ENCODE data around the gene TMEM132A.

TMEM132A gene

GRCh38 chr11:60921259-60921658 is 3.0 kb upstream of the TMEM132A start:
- no peak for TF ChIP-seq CTCF (IDR thresholded peaks at IDR 0.05)

- TF ChIP-seq CTCF (IDR thresholded peaks at IDR 0.05), result no peak
Observed at GRCh38 chr11:60921777-60922335, 2.4 kb upstream of the TMEM132A start.

- TF ChIP-seq CTCF (IDR thresholded peaks at IDR 0.05), result no peak
Observed at GRCh38 chr11:60922906-60923305, 1.4 kb upstream of the TMEM132A start.

- no peak for TF ChIP-seq CTCF (IDR thresholded peaks at IDR 0.05)
Observed at GRCh38 chr11:60923326-60923725, 934 bp upstream of the TMEM132A start.

- TF ChIP-seq CTCF (IDR thresholded peaks at IDR 0.05), result no peak
Observed at GRCh38 chr11:60923800-60924109, 505 bp upstream of the TMEM132A start.

- TF ChIP-seq CTCF (IDR thresholded peaks at IDR 0.05), result no peak
Observed at GRCh38 chr11:60924906-60925853, 920 bp downstream of the TMEM132A start.

GRCh38 chr11:60925868-60926267 is 1.6 kb downstream of the TMEM132A start:
- TF ChIP-seq CTCF (IDR thresholded peaks at IDR 0.05), result no peak
